NT2/D1 (cell line): ENCODE measurements around the gene PPP5C.

Experiments used
- DNase-seq: peaks from one replicate; pipeline ENCODE4 v3.0.0-alpha.2; 2011; ENCODE audit warnings: low read depth, low spot score
- H3K27me3 ChIP-seq: 2 replicates; pipeline ENCODE4 v1.6.0; 2011; ENCODE audit warnings: mild to moderate bottlenecking; ENCODE audit not compliant: insufficient read length, insufficient read depth
- H3K36me3 ChIP-seq: 2 replicates; pipeline ENCODE4 v1.6.1; 2011; ENCODE audit warnings: mild to moderate bottlenecking, low read length, mixed read lengths; ENCODE audit not compliant: insufficient read depth, insufficient read length
- H3K4me1 ChIP-seq: 2 replicates; pipeline ENCODE4 v1.5.1; 2011; ENCODE audit not compliant: insufficient read depth, insufficient read length
- H3K4me3 ChIP-seq: 2 replicates; pipeline ENCODE4 v1.5.1; 2011; ENCODE audit warnings: low read depth; ENCODE audit not compliant: insufficient read length
- H3K9ac ChIP-seq: 2 replicates; pipeline ENCODE4 v1.6.0; 2011; ENCODE audit warnings: low read depth; ENCODE audit not compliant: insufficient read length
- H3K9me3 ChIP-seq: 2 replicates; pipeline ENCODE4 v1.5.1; 2011; ENCODE audit warnings: mild to moderate bottlenecking, low read length; ENCODE audit not compliant: insufficient read depth
- SUZ12 ChIP-seq: IDR thresholded peaks from 2 replicates; pipeline ENCODE4 v1.6.1; 2011; ENCODE audit not compliant: insufficient read length, insufficient read depth; ENCODE audit errors: extremely low read depth
- YY1 ChIP-seq: IDR thresholded peaks from 2 replicates; pipeline ENCODE4 v1.6.1; 2011; ENCODE audit not compliant: insufficient read length, insufficient read depth
- ZNF274 ChIP-seq: IDR thresholded peaks from 2 replicates; pipeline ENCODE4 v1.6.1; 2011; ENCODE audit warnings: mild to moderate bottlenecking, low read depth, low read length

The PPP5C gene

DNA sequence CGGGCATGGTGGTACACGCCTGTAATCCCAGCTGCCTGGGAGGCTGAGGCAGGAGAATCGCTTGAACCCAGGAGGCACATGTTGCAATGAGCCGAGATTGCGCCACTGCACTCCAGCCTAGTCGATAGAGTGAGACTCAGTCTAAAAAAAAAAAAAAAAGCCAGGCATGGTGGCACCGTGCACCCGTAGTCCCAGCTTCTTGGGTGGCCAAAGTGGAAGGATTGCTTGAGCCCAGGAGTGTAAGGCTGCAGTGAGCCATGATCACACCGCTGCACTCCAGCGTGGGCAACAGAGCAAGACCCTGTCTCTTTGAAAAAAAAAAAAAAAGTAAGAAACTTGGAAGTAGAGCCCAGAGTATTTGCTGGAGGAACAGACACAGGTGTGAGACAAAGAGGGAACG is 38.7 kb downstream of the PPP5C start:
- Histone ChIP-seq H3K4me1 (peaks cover 2% of the 10 kb centered on the region), H3K4me3 (no peak overlapping the region), H3K36me3 (peaks cover 93% of the 10 kb centered on the region), H3K27me3 (no peaks in the 10 kb centered on the region), H3K9me3 (no peaks in the 10 kb centered on the region), H3K9ac (no peak overlapping the region)
- no peak for DNase-seq
- no peak for TF ChIP-seq SUZ12
- TF ChIP-seq ZNF274, result no peak
- TF ChIP-seq YY1, result no peak

- no peak for DNase-seq
- peaks cover 2% of the 10 kb centered on the region for H3K4me1 ChIP-seq
- peaks cover 94% of the 10 kb centered on the region for H3K36me3 ChIP-seq
- H3K9me3 ChIP-seq, result no peaks in the 10 kb centered on the region
- TF ChIP-seq SUZ12 (no peak), YY1 (no peak), ZNF274 (no peak)
- H3K27me3 ChIP-seq, result no peaks in the 10 kb centered on the region
- no peak overlapping the region for H3K4me3 ChIP-seq
- H3K9ac ChIP-seq, result no peak overlapping the region
Measured at GRCh38 chr19:46386151-46386550, 39.3 kb downstream of the PPP5C start.

- Histone ChIP-seq H3K36me3 (peaks cover 89% of the 10 kb centered on the region), H3K9me3 (no peaks in the 10 kb centered on the region), H3K9ac (no peak overlapping the region), H3K27me3 (no peaks in the 10 kb centered on the region), H3K4me3 (no peak overlapping the region), H3K4me1 (peaks cover 7% of the 10 kb centered on the region)
- DNase-seq, result no peak
- TF ChIP-seq SUZ12 (no peak), ZNF274 (no peak), YY1 (no peak)
Measured at GRCh38 chr19:46386996-46387712, 40.3 kb downstream of the PPP5C start.

DNA sequence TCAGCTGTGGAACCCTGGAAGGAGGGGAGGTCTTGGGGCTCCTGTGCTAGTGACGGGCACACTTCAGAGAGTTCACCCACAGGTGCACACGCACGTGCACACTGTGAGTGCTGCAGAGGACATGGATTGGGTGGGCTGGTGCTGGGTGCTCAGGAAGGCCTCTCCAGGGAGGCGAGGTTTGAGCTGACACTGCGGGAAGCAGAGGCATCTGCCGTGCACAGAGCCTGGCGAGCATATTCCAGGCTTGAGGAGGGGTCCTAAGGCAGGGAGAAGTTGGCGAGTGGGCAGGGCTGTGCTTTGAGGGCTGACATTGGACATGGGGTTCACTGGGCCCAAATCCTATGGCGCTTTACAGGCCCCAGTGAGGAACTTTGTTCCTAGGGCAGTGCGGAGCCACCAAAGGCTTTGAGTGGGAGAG is 40.8 kb downstream of the PPP5C start:
- H3K36me3 ChIP-seq, result peaks cover 88% of the 10 kb centered on the region
- H3K9ac ChIP-seq, result no peak overlapping the region
- H3K27me3 ChIP-seq, result no peaks in the 10 kb centered on the region
- no peak for DNase-seq
- no peak overlapping the region for H3K4me3 ChIP-seq
- H3K9me3 ChIP-seq, result no peaks in the 10 kb centered on the region
- TF ChIP-seq ZNF274, result no peak
- TF ChIP-seq SUZ12, result no peak
- no peak for TF ChIP-seq YY1
- peaks cover 9% of the 10 kb centered on the region for H3K4me1 ChIP-seq

DNA sequence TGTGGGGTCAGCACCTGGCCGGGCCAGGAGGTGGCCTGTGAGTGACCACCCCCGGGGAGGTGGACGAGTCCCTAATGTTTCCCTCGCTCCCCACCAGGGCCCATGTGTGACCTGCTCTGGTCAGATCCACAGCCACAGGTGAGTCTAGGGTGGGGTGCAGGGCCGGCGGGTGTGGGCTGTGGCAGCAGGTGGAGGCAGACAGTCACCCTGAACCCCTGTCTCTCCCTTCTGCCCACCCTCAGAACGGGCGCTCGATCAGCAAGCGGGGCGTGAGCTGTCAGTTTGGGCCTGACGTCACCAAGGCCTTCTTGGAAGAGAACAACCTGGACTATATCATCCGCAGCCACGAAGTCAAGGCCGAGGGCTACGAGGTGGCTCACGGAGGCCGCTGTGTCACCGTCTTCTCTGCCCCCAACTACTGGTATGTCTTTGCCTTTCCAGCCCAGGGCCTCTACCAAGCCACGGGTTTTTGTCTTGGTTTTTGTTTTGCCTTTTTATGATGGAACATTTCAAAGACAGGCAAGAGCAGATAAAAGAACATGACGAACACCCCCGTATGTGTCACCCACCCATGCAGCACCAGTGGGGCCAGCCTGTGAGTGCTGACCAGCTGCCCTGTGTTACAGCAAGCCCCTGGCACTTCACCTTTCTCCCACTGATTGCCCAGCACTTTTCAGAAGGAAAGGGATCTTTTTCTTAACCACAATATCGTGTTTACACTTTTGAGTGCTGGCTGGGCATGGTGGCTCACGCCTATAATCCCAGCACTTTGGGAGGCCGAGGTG is 41.6 kb downstream of the PPP5C start:
- Histone ChIP-seq H3K4me3 (no peak overlapping the region), H3K9me3 (no peaks in the 10 kb centered on the region), H3K4me1 (peaks cover 9% of the 10 kb centered on the region), H3K9ac (no peak overlapping the region), H3K27me3 (no peaks in the 10 kb centered on the region), H3K36me3 (peaks cover 88% of the 10 kb centered on the region)
- no peak for DNase-seq
- TF ChIP-seq ZNF274 (no peak), YY1 (no peak), SUZ12 (no peak)

GRCh38 chr19:46390121-46390858 is 43.4 kb downstream of the PPP5C start:
- Histone ChIP-seq H3K4me1 (peaks cover 13% of the 10 kb centered on the region), H3K27me3 (no peaks in the 10 kb centered on the region), H3K9me3 (no peaks in the 10 kb centered on the region), H3K36me3 (peaks cover 78% of the 10 kb centered on the region), H3K4me3 (no peak overlapping the region), H3K9ac (no peak overlapping the region)
- TF ChIP-seq ZNF274, result no peak
- TF ChIP-seq YY1, result no peak
- no peak for TF ChIP-seq SUZ12
- DNase-seq, result no peak

DNA sequence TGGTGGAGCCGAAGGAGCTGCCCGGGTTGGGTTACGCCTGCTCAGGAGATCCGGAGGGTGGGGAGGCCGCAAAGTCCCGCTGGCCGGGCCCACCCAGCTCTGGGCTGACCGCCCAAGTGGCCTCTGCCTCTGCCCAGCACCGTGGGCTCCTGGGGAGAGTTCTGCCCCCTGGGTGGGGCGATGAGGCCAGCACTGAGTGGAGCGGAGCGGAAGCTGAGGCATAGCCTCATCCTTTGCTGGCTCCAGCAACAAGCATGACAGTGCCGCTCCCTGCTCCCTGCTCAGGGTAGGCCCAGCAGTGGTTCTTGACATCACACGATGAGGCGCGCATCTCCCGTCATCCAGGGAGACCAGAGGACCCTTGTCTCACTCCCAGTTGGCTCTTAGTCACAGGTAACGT is 44.0 kb downstream of the PPP5C start:
- H3K36me3 ChIP-seq, result peaks cover 74% of the 10 kb centered on the region
- no peak overlapping the region for H3K9ac ChIP-seq
- TF ChIP-seq SUZ12 (no peak), YY1 (no peak), ZNF274 (no peak)
- H3K4me1 ChIP-seq, result peaks cover 13% of the 10 kb centered on the region
- DNase-seq, result no peak
- H3K4me3 ChIP-seq, result no peak overlapping the region
- no peaks in the 10 kb centered on the region for H3K27me3 ChIP-seq
- no peaks in the 10 kb centered on the region for H3K9me3 ChIP-seq
